ENCODE measurements around the gene MELK. TPM values are rescaled to one million over a fixed set of nuclear protein-coding genes. Genes with fewer than 3 reads are reported as not detected.

Gene MELK
- polyA plus RNA-seq, 4 donors = 20.6 to 23.2 (median 21.4) TPM

- no peak for DNase-seq (ENCODE audit: low read depth in 4 of 4, low spot score in 3 of 4)
Observed at GRCh38 chr9:36576866-36577265, 4.2 kb downstream of the MELK start.

GRCh38 chr9:36584620-36585460 is 12.1 kb downstream of the MELK start:
- no peak for DNase-seq (ENCODE audit: low read depth in 4 of 4, low spot score in 3 of 4)

- DNase-seq (ENCODE audit: low read depth in 4 of 4, low spot score in 3 of 4) = no peak
Observed at GRCh38 chr9:36590231-36590630, 17.5 kb downstream of the MELK start.

- DNase-seq (ENCODE audit: low read depth in 4 of 4, low spot score in 3 of 4) = no peak
Observed at GRCh38 chr9:36592801-36593583, 20.3 kb downstream of the MELK start.

- no peak for DNase-seq (ENCODE audit: low read depth in 4 of 4, low spot score in 3 of 4)
Observed at GRCh38 chr9:36594213-36594612, 21.5 kb downstream of the MELK start.

GRCh38 chr9:36597412-36598178 is 24.9 kb downstream of the MELK start:
- peak in 1 of 4 donors; percentile 13 for DNase-seq (ENCODE audit: low read depth in 4 of 4, low spot score in 3 of 4)

GRCh38 chr9:36598273-36598672 is 25.6 kb downstream of the MELK start:
- peak in 2 of 4 donors; percentile 25 to 32 for DNase-seq (ENCODE audit: low read depth in 4 of 4, low spot score in 3 of 4)

- no peak for DNase-seq (ENCODE audit: low read depth in 4 of 4, low spot score in 3 of 4)
Observed at GRCh38 chr9:36603006-36603405, 30.3 kb downstream of the MELK start.

GRCh38 chr9:36609306-36609705 is 36.6 kb downstream of the MELK start:
- DNase-seq (ENCODE audit: low read depth in 4 of 4, low spot score in 3 of 4) = no peak

- DNase-seq (ENCODE audit: low read depth in 4 of 4, low spot score in 3 of 4) = no peak
Observed at GRCh38 chr9:36622121-36622520, 49.4 kb downstream of the MELK start.

GRCh38 chr9:36623280-36623679 is 50.6 kb downstream of the MELK start:
- DNase-seq (ENCODE audit: low read depth in 4 of 4, low spot score in 3 of 4) = no peak

GRCh38 chr9:36625006-36625615 is 52.4 kb downstream of the MELK start:
- DNase-seq (ENCODE audit: low read depth in 4 of 4, low spot score in 3 of 4) = no peak

- DNase-seq (ENCODE audit: low read depth in 4 of 4, low spot score in 3 of 4) = peak in 2 of 4 donors; percentile 0 to 7
Observed at GRCh38 chr9:36632892-36633291, 60.2 kb downstream of the MELK start.

- DNase-seq (ENCODE audit: low read depth in 4 of 4, low spot score in 3 of 4) = no peak
Observed at GRCh38 chr9:36637491-36638270, 65.0 kb downstream of the MELK start.

- DNase-seq (ENCODE audit: low read depth in 4 of 4, low spot score in 3 of 4) = no peak
Observed at GRCh38 chr9:36640771-36641381, 68.2 kb downstream of the MELK start.

GRCh38 chr9:36642817-36643216 is 70.1 kb downstream of the MELK start:
- no peak for DNase-seq (ENCODE audit: low read depth in 4 of 4, low spot score in 3 of 4)

GRCh38 chr9:36656842-36657241 is 84.1 kb downstream of the MELK start:
- DNase-seq (ENCODE audit: low read depth in 4 of 4, low spot score in 3 of 4) = no peak

GRCh38 chr9:36659500-36659899 is 86.8 kb downstream of the MELK start:
- DNase-seq (ENCODE audit: low read depth in 4 of 4, low spot score in 3 of 4) = no peak

- DNase-seq (ENCODE audit: low read depth in 4 of 4, low spot score in 3 of 4) = no peak
Observed at GRCh38 chr9:36664806-36665205, 92.1 kb downstream of the MELK start.
